ENCODE data around the gene SENP7.

The SENP7 gene

DNA sequence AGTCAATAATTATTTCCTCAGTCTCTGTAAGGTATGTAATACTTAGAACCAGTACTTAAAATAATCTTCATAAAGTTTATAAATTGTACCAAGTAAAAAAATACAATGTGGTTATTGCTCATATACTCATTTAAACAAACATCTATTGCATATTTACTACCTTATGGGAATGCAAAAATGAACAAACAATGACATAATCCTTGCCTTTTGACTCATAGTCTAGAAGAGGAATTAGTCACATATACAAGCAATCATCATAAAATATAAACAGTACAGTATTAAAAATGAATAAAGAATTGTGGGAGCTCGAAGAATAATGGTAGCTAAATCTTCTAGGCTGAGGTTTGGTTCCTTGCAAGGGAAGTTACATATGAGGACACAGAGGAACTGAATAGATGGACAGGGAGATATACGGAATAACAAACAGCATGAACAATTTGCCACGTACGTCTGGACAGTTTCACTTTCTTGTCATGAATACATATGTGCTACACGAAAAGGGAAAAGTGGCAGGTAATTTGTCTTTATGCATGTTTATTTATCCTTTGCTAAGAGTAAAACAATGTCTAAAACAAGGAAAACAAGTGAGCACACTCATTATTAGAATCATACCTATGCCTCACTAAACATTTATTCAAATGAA is 209.8 kb downstream of the SENP7 start:
- TF ChIP-seq, protein P1, sequence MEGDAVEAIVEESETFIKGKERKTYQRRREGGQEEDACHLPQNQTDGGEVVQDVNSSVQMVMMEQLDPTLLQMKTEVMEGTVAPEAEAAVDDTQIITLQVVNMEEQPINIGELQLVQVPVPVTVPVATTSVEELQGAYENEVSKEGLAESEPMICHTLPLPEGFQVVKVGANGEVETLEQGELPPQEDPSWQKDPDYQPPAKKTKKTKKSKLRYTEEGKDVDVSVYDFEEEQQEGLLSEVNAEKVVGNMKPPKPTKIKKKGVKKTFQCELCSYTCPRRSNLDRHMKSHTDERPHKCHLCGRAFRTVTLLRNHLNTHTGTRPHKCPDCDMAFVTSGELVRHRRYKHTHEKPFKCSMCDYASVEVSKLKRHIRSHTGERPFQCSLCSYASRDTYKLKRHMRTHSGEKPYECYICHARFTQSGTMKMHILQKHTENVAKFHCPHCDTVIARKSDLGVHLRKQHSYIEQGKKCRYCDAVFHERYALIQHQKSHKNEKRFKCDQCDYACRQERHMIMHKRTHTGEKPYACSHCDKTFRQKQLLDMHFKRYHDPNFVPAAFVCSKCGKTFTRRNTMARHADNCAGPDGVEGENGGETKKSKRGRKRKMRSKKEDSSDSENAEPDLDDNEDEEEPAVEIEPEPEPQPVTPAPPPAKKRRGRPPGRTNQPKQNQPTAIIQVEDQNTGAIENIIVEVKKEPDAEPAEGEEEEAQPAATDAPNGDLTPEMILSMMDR (IDR thresholded peaks at IDR 0.05; ENCODE audit: insufficient read depth, low read length, missing control alignments), result no peak
- ChIA-PET CTCF (interaction anchor here (0.6 to 1.2 kb wide), 2 partner anchors 29 to 80 kb away, joined by 3 read pairs; no protein-coding TSS in a partner anchor), POLR2A (interaction anchor here (0.6 kb wide), 1 partner anchor 144 kb away, joined by 3 read pairs; no protein-coding TSS in a partner anchor)
- no peak for DNase-seq (ENCODE audit: low read depth, low spot score)
- H3K4me3 ChIP-seq (ENCODE audit: low read depth, low read length), result no peak overlapping the region

DNA sequence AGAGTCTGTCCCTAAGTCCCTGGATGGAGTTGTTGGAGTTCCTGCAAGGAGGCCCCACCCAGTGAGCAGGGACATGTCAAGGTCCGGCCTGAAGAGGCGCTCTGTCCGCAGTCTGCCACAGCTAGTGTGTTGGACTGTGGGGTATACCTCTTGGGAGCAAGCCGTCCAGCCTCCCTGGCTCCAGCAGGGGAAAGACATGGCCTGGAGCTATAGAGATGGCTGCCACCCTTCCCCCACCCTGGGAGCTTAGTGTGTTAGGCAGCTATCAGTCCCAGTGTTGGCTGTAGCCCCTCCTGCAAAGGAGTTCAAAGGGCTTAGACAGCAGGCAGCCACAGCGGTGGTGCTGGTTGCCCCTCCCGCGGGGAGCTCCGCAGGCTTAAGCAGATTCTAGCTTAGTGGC is 212.9 kb downstream of the SENP7 start:
- POLR2A ChIA-PET, result no interaction called here
- no peak overlapping the region for H3K4me3 ChIP-seq (ENCODE audit: low read depth, low read length)
- TF ChIP-seq, protein P1 (IDR thresholded peaks at IDR 0.05; ENCODE audit: insufficient read depth, low read length, missing control alignments), result no peak
- no peak for DNase-seq (ENCODE audit: low read depth, low spot score)
- CTCF ChIA-PET, result no interaction called here

DNA sequence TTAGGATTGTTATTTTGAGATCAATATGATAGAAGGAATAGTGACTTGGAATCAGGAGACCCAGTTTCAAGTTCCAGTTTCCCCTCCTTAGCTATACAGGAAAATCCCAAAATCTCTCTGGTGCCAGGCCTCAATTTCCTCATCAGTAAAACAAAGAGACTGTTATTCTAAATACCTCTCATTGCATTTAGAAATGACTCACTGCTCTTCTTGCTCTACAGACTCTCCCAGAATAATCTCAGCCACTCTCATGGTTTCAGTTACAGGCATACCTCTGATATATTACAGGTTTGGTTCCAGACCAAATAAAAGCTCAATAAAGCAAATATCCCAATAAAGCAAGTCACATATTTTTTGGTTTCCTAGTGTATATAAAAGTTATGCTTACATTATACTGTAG is 221.0 kb downstream of the SENP7 start:
- ChIA-PET POLR2A (no interaction called here), CTCF (no interaction called here)
- no peak overlapping the region for H3K4me3 ChIP-seq (ENCODE audit: low read depth, low read length)
- TF ChIP-seq, protein P1 (IDR thresholded peaks at IDR 0.05; ENCODE audit: insufficient read depth, low read length, missing control alignments), result no peak
- no peak for DNase-seq (ENCODE audit: low read depth, low spot score)

DNA sequence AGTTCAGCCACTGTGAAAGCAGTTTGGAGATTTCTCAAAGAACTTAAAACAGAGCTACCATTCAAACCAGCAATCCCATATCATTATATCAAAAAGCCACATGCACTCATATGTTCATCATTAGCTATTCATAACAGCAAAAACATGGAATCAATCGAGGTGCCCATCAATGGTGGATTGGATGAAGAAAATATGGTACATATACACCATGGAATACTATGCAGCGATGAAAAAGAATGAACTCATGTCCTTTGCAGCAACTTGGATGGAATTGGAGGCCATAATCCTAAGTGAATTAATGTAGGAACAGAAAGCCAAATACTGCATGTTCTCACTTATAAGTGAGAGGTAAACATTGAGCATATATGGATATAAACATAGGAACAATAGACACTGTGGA is 224.7 kb downstream of the SENP7 start:
- ChIA-PET POLR2A (no interaction called here), CTCF (no interaction called here)
- H3K4me3 ChIP-seq (ENCODE audit: low read depth, low read length), result no peak overlapping the region
- TF ChIP-seq, protein P1 (IDR thresholded peaks at IDR 0.05; ENCODE audit: insufficient read depth, low read length, missing control alignments), result no peak
- no peak for DNase-seq (ENCODE audit: low read depth, low spot score)

DNA sequence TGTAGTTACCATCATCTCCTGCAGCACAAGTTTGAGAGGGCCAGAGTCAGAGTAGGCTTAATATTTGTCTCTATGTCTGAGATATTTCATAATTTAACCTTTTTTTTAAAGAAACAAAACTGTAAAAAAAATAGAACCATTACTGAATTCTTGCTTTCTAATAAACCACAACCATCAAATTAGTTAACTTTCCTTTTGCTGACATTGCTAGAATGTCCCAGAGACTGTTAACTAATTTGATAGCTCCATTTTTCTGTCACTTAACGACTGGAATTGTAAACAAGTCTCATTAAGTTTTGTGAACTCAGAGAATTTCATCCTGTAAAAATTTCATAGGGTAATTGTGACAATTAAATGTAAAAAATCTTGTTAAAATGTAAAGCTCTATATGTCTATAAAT is 228.3 kb downstream of the SENP7 start:
- POLR2A ChIA-PET, result no interaction called here
- no peak overlapping the region for H3K4me3 ChIP-seq (ENCODE audit: low read depth, low read length)
- TF ChIP-seq, protein P1 (IDR thresholded peaks at IDR 0.05; ENCODE audit: insufficient read depth, low read length, missing control alignments), result no peak
- no peak for DNase-seq (ENCODE audit: low read depth, low spot score)
- CTCF ChIA-PET, result no interaction called here

DNA sequence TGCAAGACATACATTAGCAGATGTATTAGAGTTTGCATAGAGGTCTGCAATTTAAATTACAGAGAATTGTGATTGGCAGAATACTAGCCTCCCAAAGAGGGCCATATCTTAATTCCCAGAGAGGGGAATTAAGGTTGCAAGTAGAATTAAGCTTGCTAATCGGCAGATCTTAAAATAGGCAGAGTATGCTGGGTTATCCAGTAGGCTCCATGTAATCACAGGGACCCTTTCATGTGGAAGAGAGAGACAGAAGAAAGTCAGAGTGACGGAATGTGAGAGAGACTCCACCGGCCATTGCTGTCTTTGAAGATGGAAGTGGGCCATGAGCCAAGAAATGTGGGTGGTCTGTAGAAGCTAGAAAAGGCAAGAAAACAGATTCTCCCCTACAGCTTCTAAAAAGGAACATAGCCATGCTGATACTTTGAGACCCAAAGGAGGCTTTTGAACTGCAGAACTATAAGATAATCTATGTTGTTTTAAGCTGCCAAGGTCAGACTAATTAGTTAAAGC is 231.4 kb downstream of the SENP7 start:
- no peak for DNase-seq (ENCODE audit: low read depth, low spot score)
- TF ChIP-seq, protein P1 (IDR thresholded peaks at IDR 0.05; ENCODE audit: insufficient read depth, low read length, missing control alignments), result no peak
- ChIA-PET POLR2A (no interaction called here), CTCF (no interaction called here)
- H3K4me3 ChIP-seq (ENCODE audit: low read depth, low read length), result no peak overlapping the region
